Measurements from ENCODE around the gene TSEN15.
"Not testable (repeated sequence)": the region's sequence is repeated elsewhere in the genome, so short reads cannot be mapped to it uniquely, and the experiment has no call there.

Gene TSEN15

DNA sequence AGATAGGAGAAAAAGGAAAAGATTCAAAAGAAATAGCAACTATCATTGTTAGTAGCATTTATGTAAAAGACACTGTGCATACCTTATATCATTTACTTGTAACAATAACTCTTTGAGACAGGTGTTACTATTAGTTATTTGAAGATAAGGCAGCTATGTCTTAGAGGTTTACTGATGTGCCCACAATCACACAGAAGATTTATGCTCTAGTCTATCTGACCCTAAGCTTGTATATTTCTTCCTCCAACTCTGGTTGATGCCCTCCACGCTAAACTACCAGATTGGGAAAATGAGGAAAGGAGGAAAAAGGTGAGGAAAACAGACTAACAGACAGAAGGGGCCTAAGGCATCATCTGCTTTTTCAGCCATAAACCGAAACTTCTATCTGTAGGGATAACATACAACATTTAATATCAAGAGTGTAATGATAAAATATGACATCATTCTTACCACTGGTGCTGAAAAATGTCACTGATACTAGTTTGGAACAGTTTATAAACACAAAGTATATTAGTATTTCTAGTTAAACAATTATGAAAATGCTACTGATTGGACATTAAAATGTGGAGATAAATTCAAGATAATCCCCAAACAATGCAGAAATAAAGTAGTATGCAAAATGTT lies 19.1 kb upstream of the TSEN15 start:
- no peak for DNase-seq

DNA sequence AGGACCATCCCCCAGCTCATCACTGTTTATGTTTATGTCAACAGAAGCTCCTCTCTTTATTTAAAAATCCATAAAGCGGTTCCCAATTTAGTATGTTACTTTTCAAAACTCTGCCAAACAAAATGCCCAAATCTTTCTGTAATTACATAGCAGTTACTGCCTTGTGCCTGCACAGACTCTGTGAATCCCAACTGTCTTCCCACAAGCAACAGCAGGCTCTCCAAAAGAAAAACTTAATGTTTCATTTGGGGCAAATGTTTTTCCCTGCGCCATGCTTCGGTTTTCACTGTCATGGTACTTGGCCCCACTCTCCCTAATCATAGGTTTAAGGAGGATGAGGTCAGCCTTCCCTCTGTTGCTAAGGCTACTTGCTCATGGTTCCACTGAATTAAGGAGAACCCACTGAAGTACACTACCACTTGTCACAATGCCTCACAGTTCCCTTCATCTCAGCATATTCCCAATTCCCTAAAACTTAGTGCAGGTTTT lies 18.6 kb upstream of the TSEN15 start:
- DNase-seq = no peak

DNA sequence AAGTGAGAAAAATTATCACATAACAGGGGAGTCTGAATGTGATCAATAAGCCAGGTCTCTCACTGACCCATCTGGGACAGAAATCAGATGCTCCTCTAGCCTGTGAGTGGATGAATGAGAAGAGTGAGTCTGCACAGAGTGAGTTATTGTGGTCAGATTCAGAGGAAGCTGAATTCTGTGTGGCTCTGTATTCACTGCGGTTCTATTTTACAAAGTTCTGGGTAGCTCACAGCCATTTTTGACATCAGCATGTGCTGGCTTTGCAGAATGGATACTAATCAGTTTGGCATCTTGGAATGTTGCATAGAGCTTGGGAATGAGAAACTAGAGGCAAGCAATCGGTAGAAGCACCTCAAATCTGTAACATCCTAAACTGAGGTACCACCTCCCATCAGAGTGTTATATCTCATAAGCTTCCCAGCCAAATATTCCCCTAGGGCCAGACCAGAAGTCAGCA lies 17.8 kb upstream of the TSEN15 start:
- no peak for DNase-seq

DNA sequence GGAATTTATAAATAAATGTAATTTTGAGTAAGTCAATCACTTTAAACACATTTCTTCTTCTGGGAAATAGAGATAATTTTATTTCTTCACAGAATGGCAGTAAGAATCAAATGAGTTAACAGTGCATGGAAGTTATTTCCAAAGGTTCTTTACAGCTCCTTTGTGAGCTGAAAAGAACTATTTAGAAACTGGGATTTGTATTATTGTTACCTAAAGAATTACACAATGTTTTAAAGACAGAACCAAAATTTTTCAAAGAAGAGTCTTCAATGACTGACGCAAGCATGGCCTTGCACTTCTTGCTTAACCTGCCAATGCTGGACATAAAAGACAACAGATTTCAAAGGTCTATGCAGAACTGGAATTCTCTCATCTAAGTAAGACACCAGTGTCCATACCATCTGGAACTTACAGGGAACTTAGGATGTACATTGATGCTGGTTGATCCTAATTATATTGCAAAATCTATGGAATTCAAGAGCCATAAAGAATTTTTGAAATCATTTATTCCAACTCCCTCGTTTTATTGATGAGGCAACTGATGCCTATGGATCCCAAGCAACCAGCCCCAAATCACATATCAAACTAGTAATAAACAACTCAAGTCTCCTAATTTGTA lies 16.7 kb upstream of the TSEN15 start:
- DNase-seq = no peak

DNA sequence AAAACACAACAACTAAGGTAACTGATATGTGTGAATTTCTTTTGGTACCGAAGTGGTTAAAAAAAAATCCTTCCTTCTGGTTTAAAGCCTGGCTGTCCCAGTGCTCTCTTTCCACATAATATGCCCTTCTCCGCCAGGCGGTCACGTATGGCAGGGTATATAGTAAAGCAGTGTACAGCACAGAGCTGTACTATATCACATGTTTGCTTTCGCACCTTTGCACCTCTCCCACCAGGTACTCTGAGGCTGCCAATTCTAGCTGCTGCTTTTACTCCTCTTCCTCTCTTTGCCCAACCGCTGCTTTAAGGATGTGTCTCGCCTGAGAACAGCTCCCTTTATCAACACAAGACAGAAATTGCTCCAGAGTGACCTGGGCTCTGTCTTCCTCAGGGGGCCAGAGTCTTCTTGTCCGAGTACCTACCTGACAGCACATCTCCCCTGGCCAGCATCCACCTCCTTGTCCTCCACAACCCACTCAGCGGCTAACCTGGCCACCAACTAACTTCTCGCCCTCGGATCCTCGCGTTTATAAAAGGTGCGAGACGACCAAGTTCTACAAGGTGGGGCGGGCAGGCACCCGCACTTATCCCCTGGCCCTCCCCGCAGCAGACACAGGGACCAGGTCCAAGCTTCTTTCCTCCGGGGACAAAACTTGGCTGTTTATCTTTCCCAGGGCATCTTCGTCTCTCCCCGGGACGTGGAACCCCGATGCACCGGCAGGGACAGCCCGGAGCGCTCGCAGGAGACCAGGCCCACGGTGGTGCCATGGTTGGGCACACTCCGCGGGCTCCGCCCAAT lies 15.6 kb upstream of the TSEN15 start:
- DNase-seq = no peak

DNA sequence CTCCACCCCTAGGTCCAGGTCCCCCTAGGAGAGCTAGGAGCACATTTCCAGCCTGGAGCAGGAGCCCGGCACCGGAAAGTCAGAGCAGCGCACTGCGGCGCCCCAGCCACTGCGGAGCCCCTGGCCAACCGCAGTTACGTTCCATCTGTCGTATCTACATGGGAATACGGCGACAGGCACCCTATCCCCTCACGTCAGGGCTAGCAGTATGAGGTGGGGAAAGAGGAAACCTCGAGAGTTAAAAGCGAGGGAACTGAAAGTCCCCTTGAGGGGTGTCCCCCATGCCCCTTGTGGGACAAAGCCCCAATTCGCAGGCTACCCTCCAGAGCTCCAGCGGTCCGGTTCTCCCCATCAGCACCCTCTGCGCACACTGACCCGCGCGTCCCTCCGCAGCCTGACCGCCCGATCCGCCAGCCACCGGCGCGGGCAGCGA lies 15.0 kb upstream of the TSEN15 start:
- DNase-seq = peak in 1 of 2 experiments; percentile 8

DNA sequence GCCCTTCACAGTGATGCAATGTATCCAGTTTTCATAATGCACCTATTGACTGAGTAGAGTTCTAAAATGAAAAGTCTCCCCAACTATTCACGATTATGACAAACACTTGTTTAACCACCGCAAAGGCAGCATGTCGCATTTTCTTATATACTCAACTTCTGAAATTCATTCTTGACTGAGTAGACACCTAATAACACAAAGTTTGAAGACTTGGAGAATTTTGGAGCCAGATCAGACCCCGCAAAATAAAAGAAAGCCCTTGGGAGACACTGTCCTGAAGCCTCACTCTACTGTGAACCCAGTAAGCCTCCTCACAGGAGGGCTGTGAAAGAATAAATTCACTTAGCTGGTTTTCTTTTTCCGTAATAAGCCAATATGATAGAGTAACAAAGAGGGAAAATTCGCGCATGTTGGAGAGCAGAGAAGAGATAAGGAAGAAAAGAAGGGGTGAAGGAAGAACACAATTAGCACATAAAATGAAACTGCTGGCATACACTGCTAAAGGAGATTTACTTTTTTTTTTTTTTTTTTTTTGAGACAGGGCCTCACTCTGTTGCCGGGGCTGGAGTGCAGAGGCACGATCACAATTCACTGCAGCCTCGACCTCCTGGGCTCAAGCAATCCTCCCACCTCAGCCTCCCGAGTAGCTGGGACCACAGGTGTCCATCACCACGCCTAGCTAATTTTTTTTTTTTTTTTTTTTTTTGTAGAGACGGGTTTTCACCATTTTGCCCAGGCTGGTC lies 13.5 kb upstream of the TSEN15 start:
- DNase-seq = no peak

DNA sequence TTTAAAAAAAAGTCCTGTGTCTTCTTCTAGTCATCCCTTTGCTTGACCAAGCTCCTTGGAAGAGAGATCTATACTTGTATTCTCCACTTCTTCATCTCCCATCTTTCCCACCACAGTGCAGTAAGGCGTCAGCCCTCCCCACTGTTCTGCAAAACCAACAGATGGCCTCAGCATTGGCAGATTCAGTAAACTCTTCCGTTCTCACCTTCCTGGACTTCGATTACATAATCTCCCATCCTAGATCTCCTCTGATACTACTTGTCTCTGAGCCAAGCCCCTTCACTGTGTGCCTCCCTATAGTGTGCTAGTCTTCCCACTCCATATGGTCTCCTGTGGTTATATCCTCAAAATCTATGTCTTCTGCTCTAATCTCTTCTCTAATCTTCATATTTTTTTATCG lies 12.4 kb upstream of the TSEN15 start:
- no peak for DNase-seq

DNA sequence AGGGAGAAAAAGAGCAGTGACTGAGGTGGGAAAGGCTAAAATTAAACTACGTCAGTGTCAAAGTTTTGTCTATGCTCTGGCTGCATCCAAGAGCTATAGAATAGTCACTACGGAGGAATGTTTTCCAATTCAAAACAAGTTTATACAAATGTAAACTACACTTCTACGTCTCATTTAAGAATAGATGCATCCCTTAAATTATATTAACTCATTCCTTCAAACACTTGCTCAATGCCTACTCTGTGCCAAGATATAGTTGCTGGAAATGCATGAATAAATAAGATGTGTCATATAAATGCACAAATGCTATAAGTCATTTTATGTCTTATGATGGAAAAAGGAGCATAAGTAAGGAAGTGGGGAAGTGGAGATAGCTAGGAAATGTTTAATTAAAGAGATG lies 9.8 kb upstream of the TSEN15 start:
- no peak for DNase-seq

DNA sequence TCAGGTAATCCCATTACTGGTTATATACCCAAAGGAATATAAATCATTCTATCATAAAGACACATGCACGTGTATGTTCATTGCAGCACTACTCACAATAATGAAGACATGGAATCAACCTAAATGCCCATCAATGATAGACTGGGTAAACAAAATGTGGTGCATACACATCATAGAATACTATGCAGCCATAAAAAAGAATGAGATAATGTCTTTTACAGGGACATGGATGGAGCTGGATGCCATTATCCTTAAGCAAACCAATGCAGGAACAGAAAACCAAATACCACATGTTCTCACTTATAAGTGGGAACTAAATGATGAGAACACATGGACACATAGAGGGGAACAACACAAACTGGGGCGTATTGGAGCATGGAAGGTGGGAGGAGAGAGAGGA lies 8.2 kb upstream of the TSEN15 start:
- DNase-seq = not testable (repeated sequence)

DNA sequence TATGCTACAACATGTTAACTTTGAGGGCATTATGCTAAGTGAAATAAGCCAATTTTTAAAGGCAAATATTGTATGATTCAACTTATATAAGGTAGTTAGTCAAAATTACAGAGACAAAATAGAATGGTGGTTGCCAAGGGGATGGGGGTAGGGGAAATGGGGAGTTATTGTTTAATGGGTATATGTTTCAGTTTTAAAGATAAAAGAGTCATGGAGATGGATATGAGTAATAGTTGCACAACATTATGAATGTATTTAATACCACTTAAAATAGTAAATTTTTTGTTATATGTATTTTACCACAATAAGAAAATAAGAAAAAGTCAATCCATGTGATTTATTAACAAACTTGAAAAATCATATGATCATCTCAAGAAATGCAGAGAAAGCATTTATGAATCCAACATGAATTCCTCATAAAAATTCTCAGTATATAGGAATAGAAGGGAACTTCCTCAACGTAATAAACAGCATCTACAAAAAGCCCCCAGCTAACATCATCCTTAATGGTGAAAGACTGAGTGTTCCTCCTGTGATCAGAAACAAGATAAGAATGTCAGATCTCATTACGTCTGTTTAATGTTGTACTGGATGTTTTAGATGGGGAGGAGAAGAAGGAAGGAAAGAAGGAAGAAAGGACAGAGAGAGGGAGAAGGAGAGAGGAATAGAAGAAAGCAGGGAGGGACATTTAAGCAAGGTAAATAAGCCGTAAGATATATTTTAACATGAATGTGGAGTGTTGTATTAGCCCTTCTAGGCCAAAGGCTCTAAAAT lies 6.7 kb upstream of the TSEN15 start:
- no peak for DNase-seq

DNA sequence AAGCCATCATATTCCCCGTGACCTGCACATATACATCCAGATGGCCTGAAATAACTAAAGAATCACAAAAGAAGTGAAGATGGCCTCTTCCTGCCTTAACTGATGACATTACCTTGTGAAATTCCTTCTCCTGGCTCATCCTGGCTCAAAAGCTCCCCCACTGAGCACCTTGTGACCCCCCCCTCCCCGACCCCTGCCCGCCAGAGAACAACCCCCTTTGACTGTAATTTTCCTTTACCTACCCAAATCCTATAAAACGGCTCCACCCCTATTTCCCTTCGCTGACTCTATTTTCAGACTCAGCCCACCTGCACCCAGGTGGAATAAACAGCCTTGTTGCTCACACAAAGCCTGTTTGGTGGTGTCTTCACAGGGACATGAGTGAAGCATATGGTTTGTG lies 4.0 kb upstream of the TSEN15 start:
- DNase-seq = not testable (repeated sequence)

DNA sequence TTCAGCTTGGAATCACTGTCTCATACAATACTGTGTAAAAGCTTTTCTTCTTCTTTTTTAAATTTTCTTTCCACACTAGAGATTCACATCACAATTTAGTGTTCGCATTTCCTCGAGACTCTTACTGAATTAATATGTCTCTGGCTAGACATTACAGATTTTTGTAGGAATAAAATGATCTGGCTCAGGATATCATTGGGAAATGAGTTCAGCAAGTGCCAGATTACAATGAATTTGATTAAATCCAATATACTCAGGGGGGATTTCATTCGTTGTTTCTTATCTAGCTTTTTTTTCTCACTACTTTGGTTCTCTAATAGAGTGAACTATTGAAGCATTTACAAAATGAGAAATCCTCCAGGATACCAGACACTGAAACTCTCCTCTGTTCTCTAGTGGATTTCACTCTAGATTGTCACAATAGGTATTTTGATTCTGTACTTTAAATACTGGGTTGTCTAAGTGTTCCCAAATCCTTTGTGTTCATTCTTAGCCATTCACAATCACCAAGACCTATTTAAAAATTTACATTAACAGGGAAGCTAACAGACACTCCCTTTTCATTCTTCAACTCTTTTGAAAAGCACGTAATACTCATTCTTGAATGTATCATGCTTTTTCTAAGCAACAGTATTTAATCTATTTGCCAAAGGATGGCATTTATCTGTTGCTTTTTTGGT lies 2.8 kb upstream of the TSEN15 start:
- no peak for DNase-seq

DNA sequence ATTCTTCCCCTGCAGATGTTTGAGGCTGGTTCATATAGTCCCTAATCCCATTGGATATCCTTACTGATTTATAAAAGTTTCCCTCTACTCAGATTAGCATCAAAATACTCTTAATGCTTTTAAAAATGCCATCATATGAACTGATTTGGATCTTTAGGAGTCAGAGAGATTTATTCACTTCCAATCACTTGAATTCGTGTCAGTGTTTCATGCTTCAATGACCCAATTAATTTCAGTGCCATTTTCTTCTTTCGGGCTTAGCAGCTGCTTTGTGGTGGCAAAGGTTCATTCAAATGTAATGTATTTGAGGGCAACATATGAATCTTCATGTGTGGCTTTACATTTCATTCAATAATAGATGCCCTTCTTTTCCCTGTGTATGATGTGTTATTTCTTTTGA lies 2.2 kb upstream of the TSEN15 start:
- DNase-seq = no peak

DNA sequence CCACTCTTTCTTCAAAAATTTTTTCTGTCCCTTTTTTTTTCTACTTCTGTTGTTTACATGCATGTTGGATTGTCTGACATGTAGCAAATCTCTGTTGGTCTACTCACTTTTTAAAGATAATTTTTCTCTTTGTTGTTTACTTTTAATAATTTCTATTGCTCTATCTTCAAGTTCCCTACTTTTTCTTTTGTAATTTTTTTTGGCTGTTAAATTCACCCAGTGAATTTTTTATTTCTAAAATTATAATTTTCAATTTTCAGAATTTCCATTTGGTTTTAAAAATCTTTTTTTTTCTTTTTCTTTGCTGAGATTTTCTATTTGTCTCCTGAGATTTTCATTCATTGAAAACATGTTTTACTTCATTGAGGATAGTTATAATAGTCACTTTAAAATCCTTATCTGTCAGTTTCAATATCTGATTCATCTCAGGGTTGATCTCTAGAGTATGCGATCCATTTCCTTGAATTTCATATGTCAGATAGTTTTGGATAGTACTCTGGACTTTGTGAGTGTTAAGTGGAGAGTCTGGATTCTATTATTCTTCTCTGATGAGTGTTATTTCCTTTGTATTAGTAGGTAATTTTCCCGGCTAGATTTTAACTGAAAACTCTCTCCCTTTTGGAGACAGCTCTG lies 1.6 kb upstream of the TSEN15 start:
- DNase-seq = no peak

DNA sequence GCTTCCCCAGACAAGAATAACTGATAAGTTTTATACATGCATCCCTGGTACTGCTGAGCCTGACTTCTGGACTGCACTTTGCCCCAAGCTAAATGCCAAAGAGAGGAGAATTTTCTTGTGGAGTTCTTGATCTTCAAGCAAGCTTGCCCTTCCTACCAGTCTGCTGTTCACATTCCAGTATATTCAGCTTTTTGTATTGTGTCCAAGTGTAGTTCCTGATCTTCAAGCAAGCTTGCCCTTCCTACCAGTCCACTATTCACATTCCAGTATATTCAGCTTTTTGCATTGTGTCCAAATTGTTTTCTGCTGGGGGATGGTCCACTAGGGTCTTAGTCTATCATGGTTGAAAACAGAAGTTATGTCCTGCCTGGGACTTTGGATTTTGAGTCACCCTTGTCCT lies 894 bp upstream of the TSEN15 start:
- DNase-seq = no peak

DNA sequence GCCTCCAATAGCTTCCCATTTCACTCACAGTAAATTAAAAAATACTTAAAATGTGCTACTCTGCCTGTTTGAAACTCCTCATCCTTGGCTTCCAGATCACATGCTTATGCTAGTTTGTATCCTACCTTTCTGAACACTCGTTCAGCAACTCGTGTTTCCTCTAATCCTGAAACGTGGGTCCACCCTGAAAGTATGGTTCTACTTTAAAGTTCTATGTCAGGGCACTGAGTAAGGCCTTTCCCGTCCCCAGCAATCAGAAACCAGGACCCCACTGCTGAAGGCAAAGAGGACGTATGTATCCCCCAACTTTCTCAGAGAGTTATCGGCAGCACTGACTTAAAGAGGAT lies 419 bp upstream of the TSEN15 start:
- DNase-seq = no peak

DNA sequence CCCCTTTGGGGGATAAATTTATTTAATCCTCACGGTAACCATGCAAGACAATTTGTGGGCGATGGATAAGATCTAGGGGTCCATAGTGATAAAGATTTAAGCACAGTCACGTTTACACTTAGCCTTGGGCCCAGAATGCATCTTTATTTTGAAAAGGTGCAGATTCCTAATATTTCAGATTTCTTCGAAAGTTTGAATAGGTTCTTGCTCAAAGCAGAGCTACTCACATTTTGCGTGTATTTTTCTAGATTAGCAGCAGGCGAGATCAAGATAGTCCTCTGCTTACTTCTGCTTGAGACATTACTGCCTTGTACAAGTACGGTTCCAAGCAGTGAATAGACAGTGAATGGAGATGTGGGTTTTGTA lies 647 bp downstream of the TSEN15 start:
- DNase-seq = no peak

DNA sequence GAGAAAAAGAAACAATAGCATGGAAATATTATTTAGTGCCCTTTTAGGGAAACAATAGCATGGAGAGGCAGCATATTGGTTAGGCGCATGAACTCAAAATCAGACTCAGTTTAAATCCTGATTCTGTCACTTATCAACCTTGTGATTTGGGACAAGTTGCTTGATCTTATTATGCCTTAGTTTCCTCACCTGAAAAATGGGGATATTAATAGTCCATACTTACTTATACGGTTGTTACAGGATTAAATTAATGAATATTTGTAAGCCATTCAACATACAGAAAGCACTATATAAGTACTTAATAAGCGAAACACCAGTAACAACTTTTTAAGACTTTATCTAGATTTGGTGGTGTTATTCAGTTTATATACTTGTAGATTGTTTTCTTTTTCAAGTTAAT lies 1.2 kb downstream of the TSEN15 start:
- DNase-seq = no peak

DNA sequence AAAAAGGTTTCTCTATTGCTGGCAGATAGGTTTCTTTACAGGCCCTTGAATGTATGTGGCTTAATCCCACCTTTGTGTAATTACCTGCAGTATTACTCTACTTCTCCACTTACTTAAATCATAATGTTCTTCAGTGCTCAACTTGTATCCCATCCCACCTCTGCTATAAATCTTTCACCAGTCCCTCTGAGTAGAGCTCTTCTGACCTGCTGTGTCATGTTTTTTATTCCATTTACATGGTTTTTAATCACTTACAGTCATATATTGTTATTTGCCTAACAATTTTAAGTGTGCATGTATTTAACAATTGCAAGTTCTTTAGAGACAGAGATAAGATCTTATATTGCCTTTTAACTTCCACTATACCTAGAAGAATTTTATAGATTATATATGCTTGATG lies 2.4 kb downstream of the TSEN15 start:
- no peak for DNase-seq

DNA sequence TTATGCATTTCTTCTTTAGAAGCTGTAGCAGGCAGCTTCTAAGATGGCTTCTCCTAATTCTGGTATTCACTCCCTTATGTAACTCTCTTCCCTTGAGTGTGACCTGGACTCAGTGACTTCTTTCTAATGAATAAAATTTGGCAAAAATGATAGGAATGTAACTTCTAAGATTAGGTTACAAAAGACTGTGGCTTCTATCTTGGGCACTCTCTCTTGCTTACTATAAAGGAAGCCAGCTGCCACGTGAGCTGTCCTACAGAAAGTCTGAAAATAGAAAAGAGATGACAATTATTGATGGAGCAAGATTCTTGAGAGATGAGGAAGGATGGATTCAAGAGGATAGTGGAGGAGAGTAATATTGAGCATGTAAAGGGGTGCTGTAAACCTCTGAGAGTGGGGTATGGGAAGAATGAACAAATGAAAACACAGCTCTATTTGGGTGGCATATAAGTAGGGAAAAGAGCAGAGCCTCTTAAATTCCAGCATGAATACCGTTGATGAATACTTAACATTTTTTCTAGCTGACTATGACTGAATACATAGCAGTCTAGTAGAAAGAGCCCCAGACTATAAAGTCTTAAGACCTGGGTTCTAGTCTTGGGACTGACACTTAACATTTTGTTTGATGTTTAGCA lies 5.5 kb downstream of the TSEN15 start:
- DNase-seq = no peak

Measured in stimulated activated CD4-positive, alpha-beta T cell treated with anti-CD3 and anti-CD28 coated beads, Interleukin-4, amount 100 ng/mL, for 4 hours (primary cell).